Retinal pigment epithelial cell (primary cell): ENCODE data around the gene CALY.

Experiments
- DNase-seq: peaks from one replicate; pipeline ENCODE4 v3.0.0-alpha.2; 2010; ENCODE audit warnings: low read depth
- H3K4me3 ChIP-seq: 2 replicates; pipeline ENCODE4 v1.5.1; 2011; ENCODE audit warnings: mild to moderate bottlenecking, low read length, control low read depth, moderate library complexity
- CTCF ChIP-seq: conservative IDR thresholded peaks from 2 replicates; pipeline ENCODE4 v1.5.1; 2011; ENCODE audit warnings: low read depth, low read length, control low read depth, inconsistent platforms

Gene CALY

GRCh38 chr10:133342942-133343341 is 6.2 kb upstream of the CALY start:
- TF ChIP-seq CTCF: no peak
- H3K4me3 ChIP-seq: no peak overlapping the region
- no peak for DNase-seq

GRCh38 chr10:133341983-133342382 is 5.3 kb upstream of the CALY start:
- DNase-seq: no peak
- no peak for TF ChIP-seq CTCF
- H3K4me3 ChIP-seq: no peak overlapping the region

GRCh38 chr10:133339708-133340380 is 3.1 kb upstream of the CALY start:
- no peak for DNase-seq
- no peak for TF ChIP-seq CTCF
- H3K4me3 ChIP-seq: no peak overlapping the region

GRCh38 chr10:133338080-133339071 is 1.7 kb upstream of the CALY start:
- H3K4me3 ChIP-seq: no peak overlapping the region
- no peak for DNase-seq
- TF ChIP-seq CTCF: no peak

GRCh38 chr10:133337370-133337725 is 652 bp upstream of the CALY start:
- no peak for DNase-seq
- TF ChIP-seq CTCF: no peak
- H3K4me3 ChIP-seq: no peak overlapping the region

GRCh38 chr10:133336118-133336576 is 549 bp downstream of the CALY start:
- TF ChIP-seq CTCF: no peak
- no peak for DNase-seq
- no peak overlapping the region for H3K4me3 ChIP-seq
